Esophagus muscularis mucosa (tissue), 4 donors: ENCODE data around the gene GHRL.

ENCODE experiments used
- EP300 ChIP-seq: sonication (generic); formaldehyde crosslinking; IDR thresholded peaks from one replicate; pipeline ENCODE4 v1.6.1; 2017; ENCODE audit warnings: antibody characterized with exemption
- POLR2A ChIP-seq: fragments of 450-650 bp; IDR thresholded peaks from one replicate; pipeline ENCODE4 v1.6.1; 2017; ENCODE audit warnings: antibody characterized with exemption, moderate library complexity, mild to moderate bottlenecking, low read depth
- POLR2AphosphoS5 ChIP-seq, 2 donors: sonication (generic); formaldehyde crosslinking; IDR thresholded peaks; one replicate each; pipeline ENCODE4 v1.6.1; 2017; ENCODE audit warnings: antibody characterized with exemption in 2 of 2
- TF ChIP-seq, protein P1 (sequence below), 3 experiments: fragments of 200-600 bp in 2 of 3; fragments of 450-650 bp in 1 of 3; sonication (generic) in 2 of 3; IDR thresholded peaks; one replicate each; pipeline ENCODE4 v1.5.1; 2017 to 2019; ENCODE audit warnings: antibody characterized with exemption in 3 of 3, mild to moderate bottlenecking in 2 of 3, moderate library complexity in 1 of 3

DNA sequence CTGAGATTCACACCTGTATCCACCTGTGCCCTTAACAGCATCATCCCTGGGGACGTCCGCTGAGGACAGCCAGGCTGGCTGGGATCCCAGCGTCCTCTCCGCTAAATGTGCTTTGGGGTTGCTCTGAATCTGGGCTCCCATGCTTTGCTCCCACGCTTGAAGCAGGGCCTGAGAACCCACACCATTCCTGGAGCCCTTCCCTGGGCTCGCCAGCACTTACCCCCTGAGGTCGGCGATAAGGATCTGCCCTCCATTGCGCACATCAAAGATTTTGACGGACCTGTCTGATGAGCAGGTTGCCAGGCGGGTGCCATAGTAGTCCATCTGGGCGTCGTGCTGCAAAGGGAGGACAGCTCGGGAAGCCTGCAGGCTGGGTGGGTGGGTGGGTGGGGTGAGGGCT lies 22.4 kb upstream of the GHRL start:
- TF ChIP-seq POLR2AphosphoS5 (IDR thresholded peaks at IDR 0.05) (no peak), POLR2A (no peak), EP300 (no peak)
- TF ChIP-seq, protein P1, sequence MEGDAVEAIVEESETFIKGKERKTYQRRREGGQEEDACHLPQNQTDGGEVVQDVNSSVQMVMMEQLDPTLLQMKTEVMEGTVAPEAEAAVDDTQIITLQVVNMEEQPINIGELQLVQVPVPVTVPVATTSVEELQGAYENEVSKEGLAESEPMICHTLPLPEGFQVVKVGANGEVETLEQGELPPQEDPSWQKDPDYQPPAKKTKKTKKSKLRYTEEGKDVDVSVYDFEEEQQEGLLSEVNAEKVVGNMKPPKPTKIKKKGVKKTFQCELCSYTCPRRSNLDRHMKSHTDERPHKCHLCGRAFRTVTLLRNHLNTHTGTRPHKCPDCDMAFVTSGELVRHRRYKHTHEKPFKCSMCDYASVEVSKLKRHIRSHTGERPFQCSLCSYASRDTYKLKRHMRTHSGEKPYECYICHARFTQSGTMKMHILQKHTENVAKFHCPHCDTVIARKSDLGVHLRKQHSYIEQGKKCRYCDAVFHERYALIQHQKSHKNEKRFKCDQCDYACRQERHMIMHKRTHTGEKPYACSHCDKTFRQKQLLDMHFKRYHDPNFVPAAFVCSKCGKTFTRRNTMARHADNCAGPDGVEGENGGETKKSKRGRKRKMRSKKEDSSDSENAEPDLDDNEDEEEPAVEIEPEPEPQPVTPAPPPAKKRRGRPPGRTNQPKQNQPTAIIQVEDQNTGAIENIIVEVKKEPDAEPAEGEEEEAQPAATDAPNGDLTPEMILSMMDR (IDR thresholded peaks at IDR 0.05) = no peak
